ENCODE measurements around the gene SRGAP2C.
"Not testable (repeated sequence)": the region's sequence is repeated elsewhere in the genome, so short reads cannot be mapped to it uniquely, and the experiment has no call there.

SRGAP2C gene

GRCh38 chr1:121408354-121408753, 223.6 kb downstream of the SRGAP2C start:
- H3K27me3 ChIP-seq: no peaks in the 10 kb centered on the region
- no peak for TF ChIP-seq CTCF (IDR thresholded peaks at IDR 0.05)
- H3K36me3 ChIP-seq: no peaks in the 10 kb centered on the region

GRCh38 chr1:121413821-121414220, 229.0 kb downstream of the SRGAP2C start:
- peaks cover 10% of the 10 kb centered on the region for H3K27me3 ChIP-seq
- H3K27ac ChIP-seq: no peak overlapping the region
- no peak overlapping the region for H3K4me3 ChIP-seq (ENCODE audit: low read depth in 1 of 2, low read length in 1 of 2)
- no peaks in the 10 kb centered on the region for H3K9me3 ChIP-seq
- TF ChIP-seq CTCF (IDR thresholded peaks at IDR 0.05): no peak
- H3K4me1 ChIP-seq (ENCODE audit: control insufficient read depth in 1 of 2, insufficient read depth in 1 of 2, low read depth in 1 of 2, low read length in 1 of 2): no peaks in the 10 kb centered on the region
- no peaks in the 10 kb centered on the region for H3K36me3 ChIP-seq

More at GRCh38 chr1:121408354-121408753, 223.6 kb downstream of the SRGAP2C start:
- H3K4me1 ChIP-seq (ENCODE audit: control insufficient read depth in 1 of 2, insufficient read depth in 1 of 2, low read depth in 1 of 2, low read length in 1 of 2): no peaks in the 10 kb centered on the region
- H3K27ac ChIP-seq: no peak overlapping the region
- no peak overlapping the region for H3K4me3 ChIP-seq (ENCODE audit: low read depth in 1 of 2, low read length in 1 of 2)
- no peaks in the 10 kb centered on the region for H3K9me3 ChIP-seq

GRCh38 chr1:121414905-121415304, 230.1 kb downstream of the SRGAP2C start:
- no peaks in the 10 kb centered on the region for H3K4me1 ChIP-seq (ENCODE audit: control insufficient read depth in 1 of 2, insufficient read depth in 1 of 2, low read depth in 1 of 2, low read length in 1 of 2)
- no peaks in the 10 kb centered on the region for H3K9me3 ChIP-seq
- no peak overlapping the region for H3K4me3 ChIP-seq (ENCODE audit: low read depth in 1 of 2, low read length in 1 of 2)
- no peak overlapping the region for H3K27ac ChIP-seq
- H3K36me3 ChIP-seq: no peaks in the 10 kb centered on the region
- peaks cover 10% of the 10 kb centered on the region for H3K27me3 ChIP-seq
- no peak for TF ChIP-seq CTCF (IDR thresholded peaks at IDR 0.05)

GRCh38 chr1:121417325-121417923, 232.6 kb downstream of the SRGAP2C start:
- Histone ChIP-seq H3K36me3 (no peaks in the 10 kb centered on the region), H3K4me3 (ENCODE audit: low read depth in 1 of 2, low read length in 1 of 2) (no peak overlapping the region), H3K9me3 (no peaks in the 10 kb centered on the region), H3K4me1 (ENCODE audit: control insufficient read depth in 1 of 2, insufficient read depth in 1 of 2, low read depth in 1 of 2, low read length in 1 of 2) (no peaks in the 10 kb centered on the region), H3K27ac (no peak overlapping the region), H3K27me3 (peaks cover 10% of the 10 kb centered on the region)
- TF ChIP-seq CTCF (IDR thresholded peaks at IDR 0.05): no peak

- Histone ChIP-seq H3K36me3 (no peaks in the 10 kb centered on the region), H3K4me3 (ENCODE audit: low read depth in 1 of 2, low read length in 1 of 2) (no peak overlapping the region), H3K27ac (no peak overlapping the region), H3K27me3 (peaks cover 10% of the 10 kb centered on the region), H3K9me3 (no peaks in the 10 kb centered on the region), H3K4me1 (ENCODE audit: control insufficient read depth in 1 of 2, insufficient read depth in 1 of 2, low read depth in 1 of 2, low read length in 1 of 2) (no peaks in the 10 kb centered on the region)
- no peak for TF ChIP-seq CTCF (IDR thresholded peaks at IDR 0.05)
Observed at GRCh38 chr1:121418369-121419049, 233.7 kb downstream of the SRGAP2C start.

- H3K27me3 ChIP-seq: peaks cover 10% of the 10 kb centered on the region
- not testable (repeated sequence) for H3K27ac ChIP-seq; H3K4me1 ChIP-seq (ENCODE audit: control insufficient read depth in 1 of 2, insufficient read depth in 1 of 2, low read depth in 1 of 2, low read length in 1 of 2); H3K9me3 ChIP-seq; H3K4me3 ChIP-seq (ENCODE audit: low read depth in 1 of 2, low read length in 1 of 2); H3K36me3 ChIP-seq
Observed at GRCh38 chr1:121419050-121419615, 234.4 kb downstream of the SRGAP2C start.

- H3K27me3 ChIP-seq; H3K9me3 ChIP-seq; H3K27ac ChIP-seq; H3K4me3 ChIP-seq (ENCODE audit: low read depth in 1 of 2, low read length in 1 of 2); H3K36me3 ChIP-seq; H3K4me1 ChIP-seq (ENCODE audit: control insufficient read depth in 1 of 2, insufficient read depth in 1 of 2, low read depth in 1 of 2, low read length in 1 of 2): not testable (repeated sequence)
Observed at GRCh38 chr1:121421490-121421889, 236.7 kb downstream of the SRGAP2C start.

- H3K4me3 ChIP-seq (ENCODE audit: low read depth in 1 of 2, low read length in 1 of 2); H3K4me1 ChIP-seq (ENCODE audit: control insufficient read depth in 1 of 2, insufficient read depth in 1 of 2, low read depth in 1 of 2, low read length in 1 of 2); H3K36me3 ChIP-seq; H3K27ac ChIP-seq; H3K9me3 ChIP-seq; H3K27me3 ChIP-seq: not testable (repeated sequence)
Observed at GRCh38 chr1:121423956-121424355, 239.2 kb downstream of the SRGAP2C start.

GRCh38 chr1:121433517-121433916, 248.7 kb downstream of the SRGAP2C start:
- H3K27ac ChIP-seq; H3K9me3 ChIP-seq; H3K36me3 ChIP-seq; H3K4me1 ChIP-seq (ENCODE audit: control insufficient read depth in 1 of 2, insufficient read depth in 1 of 2, low read depth in 1 of 2, low read length in 1 of 2); H3K4me3 ChIP-seq (ENCODE audit: low read depth in 1 of 2, low read length in 1 of 2); H3K27me3 ChIP-seq: not testable (repeated sequence)

All from neutrophil (primary cell).